Esophagus (tissue), 2 donors: ENCODE results near the gene SOBP. TPM values are rescaled to one million over a fixed set of nuclear protein-coding genes. Genes with fewer than 3 reads are reported as not detected.
"Not testable (repeated sequence)": the region's sequence is repeated elsewhere in the genome, so short reads cannot be mapped to it uniquely, and the experiment has no call there.

Experiments
- H3K27ac ChIP-seq, 2 donors: one replicate each; pipeline ENCODE4 v1.5.1; 2013; ENCODE audit warnings: low read depth in 2 of 2, mild to moderate bottlenecking in 2 of 2, inconsistent platforms in 1 of 2, low read length in 1 of 2, moderate library complexity in 1 of 2
- H3K27me3 ChIP-seq, 2 donors: one replicate each; pipeline ENCODE4 v1.6.1; 2013; ENCODE audit warnings: low read length in 2 of 2, control low read depth in 1 of 2, mild to moderate bottlenecking in 1 of 2; ENCODE audit not compliant: insufficient read depth in 2 of 2, control insufficient read depth in 1 of 2
- H3K36me3 ChIP-seq, 2 donors: one replicate each; pipeline ENCODE4 v1.6.1; 2013; ENCODE audit warnings: low read length in 1 of 2; ENCODE audit not compliant: control insufficient read depth in 2 of 2, insufficient read depth in 2 of 2
- H3K4me1 ChIP-seq, 2 donors: one replicate each; pipeline ENCODE4 v1.6.1; 2013; ENCODE audit warnings: low read length in 1 of 2; ENCODE audit not compliant: control insufficient read depth in 2 of 2, insufficient read depth in 2 of 2
- H3K4me3 ChIP-seq, 2 donors: one replicate each; pipeline ENCODE4 v1.5.1; 2013; ENCODE audit warnings: low read length in 2 of 2, mild to moderate bottlenecking in 2 of 2, low read depth in 1 of 2, moderate library complexity in 1 of 2
- H3K9me3 ChIP-seq, 2 donors: one replicate each; pipeline ENCODE4 v1.6.1; 2013; ENCODE audit warnings: mild to moderate bottlenecking in 2 of 2, low read depth in 1 of 2, low read length in 1 of 2, moderate library complexity in 1 of 2; ENCODE audit not compliant: control insufficient read depth in 2 of 2, insufficient read depth in 1 of 2
- WGBS, 2 donors: extraction: QIAGEN DNeasy Blood & Tissue Kit; methylation state at CpG; one replicate each; pipeline ENCODE4 v1.1.7; 2013; 5-methylcytosine and 5-hydroxymethylcytosine counted together
- polyA plus RNA-seq, 2 donors: library from polyadenylated mRNA; stranded (reverse); fragments of 200-250 nt; gene quantifications; one replicate each; pipeline ENCODE4 v1.2.3, GENCODE V29; 2013
- donor health status: healthy with polysubstance abuse.
- donor health status: Bipolar disorder and iron deficiency.

Gene SOBP
- polyA plus RNA-seq, 2 donors = 0.59 to 0.84 TPM

DNA sequence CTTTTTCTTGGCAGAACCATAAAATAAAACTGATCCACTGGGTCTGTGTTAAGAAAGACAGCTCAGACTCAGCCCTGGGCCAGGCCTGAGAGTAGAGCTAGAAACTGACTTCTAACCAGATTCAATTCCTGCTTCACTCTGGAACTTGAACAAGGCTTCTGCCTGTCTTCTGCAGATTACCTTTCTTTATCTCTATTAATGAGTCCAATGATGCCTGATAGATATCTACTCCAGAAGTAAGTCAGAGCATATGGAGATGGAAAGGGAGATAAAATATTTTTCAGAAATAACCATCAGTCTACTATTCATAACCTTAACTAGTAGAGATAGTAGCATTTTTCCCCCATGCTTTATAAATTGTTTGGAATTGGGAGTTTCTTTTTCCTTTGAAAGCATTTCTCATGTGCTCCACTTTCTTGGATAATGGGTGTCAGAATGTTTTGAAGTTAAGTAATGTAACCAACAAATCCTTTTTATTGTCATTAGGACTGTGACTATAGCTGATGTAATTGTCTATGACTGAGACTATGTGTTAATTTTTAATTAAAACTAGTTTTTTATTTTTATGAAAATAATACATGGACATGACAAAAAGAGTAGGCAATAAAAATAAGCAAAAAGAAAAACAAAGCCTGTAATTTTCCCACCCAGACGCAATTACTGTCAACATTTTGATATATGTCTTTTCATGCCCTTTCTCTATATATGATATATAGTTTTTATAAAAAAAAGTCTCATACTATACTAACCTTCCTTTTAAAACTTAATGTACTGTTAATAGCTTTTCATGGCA, 7.2 kb downstream of the SOBP start:
- WGBS, 2 donors = 93 to 98% methylated on average over 1 of the region's 1 CpG
- no peak overlapping the region for H3K4me3 ChIP-seq
- H3K36me3 ChIP-seq = no peaks in the 10 kb centered on the region
- H3K27me3 ChIP-seq = no peaks in the 10 kb centered on the region
- no peaks in the 10 kb centered on the region for H3K9me3 ChIP-seq
- H3K4me1 ChIP-seq = no peaks in the 10 kb centered on the region
- no peak overlapping the region for H3K27ac ChIP-seq

DNA sequence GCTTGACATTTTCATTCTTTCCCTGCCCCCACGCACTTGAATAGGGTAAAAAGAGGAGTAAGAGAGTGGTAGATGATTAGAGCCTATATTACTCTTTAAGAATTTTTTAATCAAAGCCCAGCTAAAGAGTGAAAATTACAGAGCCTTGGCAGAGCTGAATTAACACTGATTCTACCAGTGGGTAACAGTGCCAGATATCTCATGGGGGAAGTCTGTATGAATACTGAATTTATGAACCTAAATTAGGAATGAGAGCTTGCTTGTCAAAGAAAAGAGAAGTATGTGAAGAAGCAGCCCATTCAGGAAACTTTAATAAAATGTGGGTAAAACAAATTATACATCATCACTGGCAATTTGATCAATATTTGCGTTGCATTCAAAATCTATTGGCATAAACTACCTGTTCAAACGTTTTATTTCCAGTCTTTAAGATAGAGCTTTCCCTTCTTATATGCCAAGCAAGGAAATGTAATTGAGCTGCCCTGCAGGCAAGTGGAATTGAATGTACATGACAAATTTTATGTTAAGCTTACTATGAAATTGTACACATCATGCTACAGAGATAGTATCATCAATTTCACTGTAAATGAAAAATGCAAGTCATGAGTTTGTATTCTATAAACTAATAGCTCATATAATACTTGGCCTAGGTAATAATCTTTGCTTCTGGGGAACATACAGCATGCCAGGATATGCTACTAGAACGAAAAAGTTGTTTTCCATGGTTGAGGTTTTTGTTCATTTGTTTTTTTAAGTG, 14.5 kb downstream of the SOBP start:
- Histone ChIP-seq H3K4me3 (no peak overlapping the region), H3K4me1 (no peaks in the 10 kb centered on the region), H3K36me3 (no peaks in the 10 kb centered on the region), H3K27me3 (no peaks in the 10 kb centered on the region), H3K27ac (no peak overlapping the region), H3K9me3 (no peaks in the 10 kb centered on the region)
- WGBS, 2 donors = 75 to 78% methylated on average over 4 of the region's 4 CpGs

DNA sequence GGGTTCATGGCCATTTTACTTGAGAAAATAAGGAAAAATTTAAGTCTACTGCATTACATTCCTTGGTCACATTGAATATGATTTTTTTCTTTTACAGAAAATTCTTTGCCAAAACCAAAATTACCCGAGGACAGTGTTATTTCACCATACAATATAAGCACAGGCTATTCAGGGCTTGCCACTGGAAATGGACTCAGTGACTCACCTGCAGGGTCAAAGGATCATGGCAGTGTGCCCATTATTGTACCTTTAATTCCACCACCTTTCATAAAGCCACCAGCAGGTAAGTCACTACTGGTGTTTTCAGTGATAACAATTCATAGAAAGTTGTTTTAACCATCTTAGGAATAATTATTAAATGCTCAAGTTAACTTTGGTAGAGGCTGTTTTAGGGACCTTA, 16.2 kb downstream of the SOBP start:
- H3K36me3 ChIP-seq = no peaks in the 10 kb centered on the region
- H3K4me3 ChIP-seq = no peak overlapping the region
- no peaks in the 10 kb centered on the region for H3K4me1 ChIP-seq
- 70 to 81% methylated on average over 1 of the region's 1 CpG for WGBS, 2 donors
- no peaks in the 10 kb centered on the region for H3K27me3 ChIP-seq
- H3K9me3 ChIP-seq = no peaks in the 10 kb centered on the region
- H3K27ac ChIP-seq = no peak overlapping the region

DNA sequence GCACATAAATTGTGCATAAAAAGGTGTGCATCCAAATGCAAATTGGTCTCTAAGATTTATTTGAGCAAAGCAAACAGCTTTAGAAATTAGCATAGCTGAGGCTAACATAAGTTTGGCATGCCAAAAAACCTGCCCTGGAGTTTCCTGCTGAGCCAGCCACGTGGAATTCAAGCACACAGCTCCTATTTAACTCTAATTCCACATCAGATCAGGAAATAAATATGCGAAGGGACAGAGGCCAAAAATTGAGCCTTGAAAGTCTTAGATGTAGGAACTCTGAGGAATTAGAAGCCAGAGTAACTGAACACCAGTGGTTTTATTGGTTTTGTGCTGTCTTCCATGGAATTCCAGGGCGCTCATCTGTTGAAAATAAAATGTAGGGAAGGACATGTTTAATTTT, 19.6 kb downstream of the SOBP start:
- H3K36me3 ChIP-seq = no peaks in the 10 kb centered on the region
- H3K4me3 ChIP-seq = no peak overlapping the region
- no peaks in the 10 kb centered on the region for H3K9me3 ChIP-seq
- no peaks in the 10 kb centered on the region for H3K27me3 ChIP-seq
- H3K4me1 ChIP-seq = no peaks in the 10 kb centered on the region
- no peak overlapping the region for H3K27ac ChIP-seq
- WGBS, 2 donors = 21 to 37% methylated on average over 3 of the region's 3 CpGs

DNA sequence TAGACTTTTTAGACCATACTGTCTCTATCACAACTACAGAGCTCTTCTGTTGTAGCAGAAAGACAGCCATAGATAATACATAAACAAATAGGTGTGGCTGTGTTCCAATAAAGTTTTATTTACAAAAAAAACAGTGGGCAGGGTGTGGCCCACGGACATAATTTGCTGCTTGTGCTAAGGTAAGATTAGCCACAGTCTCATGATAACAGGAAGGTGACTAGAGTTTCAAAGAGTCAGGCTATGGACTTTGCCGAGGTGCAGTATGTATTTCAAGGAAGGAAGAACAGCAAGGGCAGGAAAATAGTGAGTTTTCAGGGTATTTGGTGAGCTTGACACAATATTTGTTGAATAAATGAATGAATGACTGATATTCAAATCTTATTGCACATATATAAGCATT, 20.2 kb downstream of the SOBP start:
- WGBS, 2 donors = 52 to 67% methylated on average over 2 of the region's 2 CpGs
- Histone ChIP-seq H3K36me3 (no peaks in the 10 kb centered on the region), H3K27ac (no peak overlapping the region), H3K27me3 (no peaks in the 10 kb centered on the region), H3K4me3 (no peak overlapping the region), H3K9me3 (no peaks in the 10 kb centered on the region), H3K4me1 (no peaks in the 10 kb centered on the region)

DNA sequence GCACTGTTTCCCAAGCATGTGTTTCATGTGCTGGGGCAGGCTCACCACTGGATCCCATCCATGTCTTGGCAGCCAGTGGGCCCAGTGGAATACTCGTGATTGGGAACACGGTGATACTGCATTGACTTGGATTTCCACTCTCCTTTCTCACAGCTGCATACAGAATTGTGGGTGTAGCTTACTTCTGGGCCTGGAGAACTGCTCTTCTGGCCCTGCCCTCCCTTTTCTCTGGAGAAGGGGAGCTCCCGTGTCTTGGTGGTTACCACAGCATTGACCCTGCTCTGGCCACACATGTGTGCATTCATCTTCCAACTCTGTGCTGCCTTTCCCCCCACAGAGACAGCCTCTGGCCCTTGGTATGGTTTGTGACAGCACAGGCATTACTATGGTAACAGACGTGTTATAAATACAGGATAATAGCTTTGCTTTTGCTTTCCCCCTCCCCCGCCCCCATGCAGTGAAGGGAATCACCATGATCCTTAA, 21.6 kb downstream of the SOBP start:
- Histone ChIP-seq H3K27ac (no peak overlapping the region), H3K4me3 (no peak overlapping the region), H3K9me3 (no peaks in the 10 kb centered on the region), H3K4me1 (no peaks in the 10 kb centered on the region), H3K36me3 (no peaks in the 10 kb centered on the region), H3K27me3 (no peaks in the 10 kb centered on the region)
- WGBS, 2 donors = 63 to 72% methylated on average over 5 of the region's 5 CpGs

DNA sequence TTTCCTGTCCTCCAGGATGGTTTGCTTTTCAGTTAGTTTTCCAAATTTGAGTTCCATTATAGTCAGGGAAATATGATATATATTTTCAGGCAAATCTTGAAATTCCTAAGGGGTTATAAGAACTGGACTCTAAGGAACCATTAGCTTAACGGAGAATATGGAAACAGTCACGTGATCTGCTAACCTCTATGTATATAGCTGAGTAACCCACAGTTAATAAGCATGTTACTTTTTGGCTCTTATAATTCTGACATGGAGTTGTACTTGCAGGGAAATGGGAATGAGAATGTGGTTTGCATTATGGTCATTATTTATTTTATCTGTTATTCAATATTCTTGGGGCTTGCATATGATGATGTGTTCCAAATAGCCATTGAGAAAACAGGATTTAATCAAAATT, 23.3 kb downstream of the SOBP start:
- Histone ChIP-seq H3K27ac (no peak overlapping the region), H3K9me3 (no peaks in the 10 kb centered on the region), H3K36me3 (no peaks in the 10 kb centered on the region), H3K27me3 (no peaks in the 10 kb centered on the region), H3K4me3 (no peak overlapping the region), H3K4me1 (no peaks in the 10 kb centered on the region)
- 89 to 90% methylated on average over 2 of the region's 2 CpGs for WGBS, 2 donors

DNA sequence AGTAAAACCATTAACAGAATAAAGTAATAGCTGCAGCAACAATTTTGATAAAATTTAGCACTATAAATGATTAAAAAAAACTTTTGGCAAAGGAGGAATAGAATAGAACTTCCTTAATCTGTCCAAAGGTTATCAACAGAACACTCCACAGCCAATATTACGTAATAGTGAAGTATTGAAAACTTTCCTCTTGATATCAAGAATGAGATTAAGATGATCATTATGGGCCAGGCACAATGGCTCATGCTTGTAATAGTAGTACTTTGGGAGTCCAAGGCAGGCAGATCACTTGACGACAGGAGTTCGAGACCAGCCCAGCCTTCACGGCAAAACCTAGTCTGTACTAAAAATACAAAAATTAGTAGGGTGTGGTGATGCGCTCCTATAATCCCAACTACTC, 26.0 kb downstream of the SOBP start:
- Histone ChIP-seq H3K9me3 (no peaks in the 10 kb centered on the region), H3K36me3 (no peaks in the 10 kb centered on the region), H3K27ac (no peak overlapping the region), H3K27me3 (no peaks in the 10 kb centered on the region), H3K4me1 (no peaks in the 10 kb centered on the region), H3K4me3 (no peak overlapping the region)
- WGBS, 2 donors = 97 to 98% methylated on average over 5 of the region's 5 CpGs

DNA sequence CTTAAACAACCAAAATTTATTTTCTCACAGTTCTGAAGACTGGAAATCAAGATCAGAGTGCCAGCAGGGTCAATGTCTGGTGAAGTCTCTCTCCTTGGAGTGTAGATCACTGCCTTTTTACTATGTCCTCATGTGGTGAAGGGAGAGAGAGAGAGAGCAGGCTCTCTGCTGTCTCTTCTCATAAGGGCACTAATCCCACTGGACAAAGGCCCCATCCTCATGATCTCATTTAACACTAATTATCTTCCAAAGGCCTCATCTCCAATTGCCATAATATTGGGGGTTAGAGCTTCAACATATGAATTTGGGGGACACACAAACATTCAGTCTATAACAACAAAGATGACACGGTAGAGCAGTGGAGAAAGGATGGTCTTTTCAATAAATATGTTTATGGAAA, 27.4 kb downstream of the SOBP start:
- Histone ChIP-seq H3K4me1 (no peaks in the 10 kb centered on the region), H3K27me3 (no peaks in the 10 kb centered on the region), H3K4me3 (no peak overlapping the region), H3K9me3 (no peaks in the 10 kb centered on the region), H3K36me3 (no peaks in the 10 kb centered on the region), H3K27ac (no peak overlapping the region)
- 94 to 100% methylated on average over 1 of the region's 1 CpG for WGBS, 2 donors

DNA sequence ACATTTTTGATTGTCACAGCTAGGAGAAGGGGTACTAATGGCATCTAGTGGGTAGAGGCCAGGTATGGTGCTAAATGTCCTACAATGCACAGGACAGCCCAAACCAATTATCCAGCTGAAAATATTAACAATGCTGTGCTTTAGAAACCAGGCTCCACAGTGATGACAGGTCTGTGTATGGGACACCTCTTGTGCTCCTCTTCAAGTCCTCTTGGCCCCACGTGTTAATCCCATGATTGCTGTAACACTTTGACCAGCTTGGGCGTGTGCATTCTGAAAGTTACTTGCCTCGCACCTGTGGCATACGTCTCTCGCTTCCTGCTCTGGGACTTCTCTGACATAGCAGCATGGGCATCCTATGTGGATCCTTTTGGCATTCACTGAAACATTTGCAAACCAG, 29.3 kb downstream of the SOBP start:
- H3K27ac ChIP-seq, H3K4me3 ChIP-seq, H3K27me3 ChIP-seq, H3K36me3 ChIP-seq, H3K9me3 ChIP-seq, H3K4me1 ChIP-seq: not testable (repeated sequence)
- 86 to 93% methylated on average over 5 of the region's 5 CpGs for WGBS, 2 donors
